ENCODE results near the gene CDH15. TPM values are rescaled to one million over a fixed set of nuclear protein-coding genes. Genes with fewer than 3 reads are reported as not detected.

Gene CDH15
- total RNA-seq, 1 donor from 2014 or later, result 0.18 TPM

DNA sequence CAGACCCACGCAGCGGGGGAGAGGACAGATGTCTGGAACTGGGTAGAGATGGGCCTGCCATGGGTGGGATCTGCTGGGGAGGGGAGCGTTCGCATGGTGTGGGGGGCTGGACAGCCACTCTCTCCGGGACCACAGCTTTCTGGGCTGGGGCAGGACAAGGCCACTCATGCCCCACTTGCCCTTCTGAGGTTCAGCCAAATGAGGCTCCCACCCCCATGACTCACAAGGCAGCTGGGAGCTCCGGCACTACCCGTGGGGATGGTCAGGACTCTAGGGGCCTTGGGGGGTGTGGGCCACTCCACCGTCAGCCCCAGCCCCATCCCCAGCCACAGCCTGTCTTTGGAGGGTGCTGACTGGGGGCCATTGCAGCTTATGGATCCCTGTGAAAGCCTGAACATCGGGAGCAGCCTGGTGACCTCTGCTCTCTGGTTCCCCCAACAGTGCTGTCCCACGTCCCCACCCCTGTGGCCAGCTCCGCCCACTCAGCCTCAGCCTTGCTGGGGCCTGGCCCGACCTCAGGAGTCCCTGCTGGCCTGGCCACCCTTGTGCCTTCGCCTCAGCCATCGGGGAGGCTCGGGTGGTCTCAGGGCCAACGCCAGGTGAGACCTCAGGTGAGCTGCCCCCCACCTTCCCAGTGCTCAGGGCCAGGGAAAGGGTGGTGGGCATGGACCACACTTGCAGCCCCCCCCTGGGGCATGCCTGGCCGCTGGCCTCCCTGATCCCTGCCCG, 4.7 kb upstream of the CDH15 start:
- Mint-ChIP-seq H3K4me3 (ENCODE audit: unreplicated experiment) (no peak overlapping the region), H3K27me3 (ENCODE audit: low read depth, unreplicated experiment) (peaks cover 23% of the 10 kb centered on the region), H3K9me3 (ENCODE audit: unreplicated experiment) (no peaks in the 10 kb centered on the region), H3K36me3 (ENCODE audit: low read depth, unreplicated experiment) (peaks cover 1% of the 10 kb centered on the region), H3K27ac (ENCODE audit: unreplicated experiment) (no peak overlapping the region), H3K4me1 (ENCODE audit: low read depth, unreplicated experiment) (peaks cover 3% of the 10 kb centered on the region)
- no peaks in the 10 kb centered on the region for H4K20me1 ChIP-seq (ENCODE audit: insufficient read depth, low read length)
- no peaks in the 10 kb centered on the region for H3K9me3 ChIP-seq (ENCODE audit: insufficient read depth, low read depth, low read length)
- no peak overlapping the region for H3K4me3 ChIP-seq (ENCODE audit: insufficient read depth, low read depth, low read length)
- no peak for DNase-seq (ENCODE audit: low read depth)
- no peak overlapping the region for H3K27ac ChIP-seq (ENCODE audit: low read depth, low read length)
- FAIRE-seq, result no peak
- peak overlapping the region; percentile 57 for H3K4me2 ChIP-seq (ENCODE audit: low read length)
- peaks cover 6% of the 10 kb centered on the region for H3K4me1 ChIP-seq (ENCODE audit: insufficient read depth, low read length)
- no peaks in the 10 kb centered on the region for H3K36me3 ChIP-seq (ENCODE audit: insufficient read depth, low read length)
- H3K79me2 ChIP-seq (ENCODE audit: insufficient read depth, low read length), result no peaks in the 10 kb centered on the region
- H3K9ac ChIP-seq (ENCODE audit: low read length), result no peak overlapping the region
- peak overlapping the region; percentile 52 for H2AFZ ChIP-seq (ENCODE audit: low read depth, low read length)
- TF ChIP-seq EZH2 (IDR thresholded peaks at IDR 0.05; ENCODE audit: insufficient read depth, low read length), result no peak
- TF ChIP-seq, protein P1, sequence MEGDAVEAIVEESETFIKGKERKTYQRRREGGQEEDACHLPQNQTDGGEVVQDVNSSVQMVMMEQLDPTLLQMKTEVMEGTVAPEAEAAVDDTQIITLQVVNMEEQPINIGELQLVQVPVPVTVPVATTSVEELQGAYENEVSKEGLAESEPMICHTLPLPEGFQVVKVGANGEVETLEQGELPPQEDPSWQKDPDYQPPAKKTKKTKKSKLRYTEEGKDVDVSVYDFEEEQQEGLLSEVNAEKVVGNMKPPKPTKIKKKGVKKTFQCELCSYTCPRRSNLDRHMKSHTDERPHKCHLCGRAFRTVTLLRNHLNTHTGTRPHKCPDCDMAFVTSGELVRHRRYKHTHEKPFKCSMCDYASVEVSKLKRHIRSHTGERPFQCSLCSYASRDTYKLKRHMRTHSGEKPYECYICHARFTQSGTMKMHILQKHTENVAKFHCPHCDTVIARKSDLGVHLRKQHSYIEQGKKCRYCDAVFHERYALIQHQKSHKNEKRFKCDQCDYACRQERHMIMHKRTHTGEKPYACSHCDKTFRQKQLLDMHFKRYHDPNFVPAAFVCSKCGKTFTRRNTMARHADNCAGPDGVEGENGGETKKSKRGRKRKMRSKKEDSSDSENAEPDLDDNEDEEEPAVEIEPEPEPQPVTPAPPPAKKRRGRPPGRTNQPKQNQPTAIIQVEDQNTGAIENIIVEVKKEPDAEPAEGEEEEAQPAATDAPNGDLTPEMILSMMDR (IDR thresholded peaks at IDR 0.05; ENCODE audit: insufficient read depth, low read depth, low read length), result no peak
- no peaks in the 10 kb centered on the region for H3K27me3 ChIP-seq (ENCODE audit: insufficient read depth, low read length)

DNA sequence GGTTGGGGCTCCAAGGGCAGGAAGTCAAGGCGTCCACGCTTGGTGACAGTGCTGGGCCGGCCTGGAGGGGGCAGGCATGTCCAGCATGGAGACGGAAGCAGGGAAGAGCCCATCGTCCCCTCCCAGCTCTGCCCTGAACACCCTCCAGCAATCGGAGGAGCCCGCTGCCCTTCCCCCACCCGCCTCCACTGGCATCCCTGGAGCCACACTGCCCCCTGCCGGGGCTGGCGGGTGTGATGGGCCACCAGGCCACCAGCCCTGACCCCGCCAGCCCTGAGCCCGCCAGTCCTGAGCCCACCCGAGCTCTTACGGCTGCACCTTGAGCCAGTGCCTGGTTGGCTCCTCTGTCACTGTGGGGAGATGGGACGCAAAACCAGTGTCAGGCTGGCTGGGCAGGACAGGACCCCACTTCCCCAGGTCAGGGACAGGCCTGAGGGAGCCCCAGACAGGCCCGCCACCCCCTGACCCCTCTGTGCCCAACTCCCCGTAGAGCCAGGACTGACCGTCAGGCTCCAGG, 4.1 kb upstream of the CDH15 start:
- Histone ChIP-seq H3K4me2 (ENCODE audit: low read length) (peak overlapping the region; percentile 57), H3K27me3 (ENCODE audit: insufficient read depth, low read length) (no peaks in the 10 kb centered on the region), H3K36me3 (ENCODE audit: insufficient read depth, low read length) (no peaks in the 10 kb centered on the region), H3K9me3 (ENCODE audit: insufficient read depth, low read depth, low read length) (no peaks in the 10 kb centered on the region), H3K79me2 (ENCODE audit: insufficient read depth, low read length) (no peaks in the 10 kb centered on the region), H3K4me1 (ENCODE audit: insufficient read depth, low read length) (peaks cover 6% of the 10 kb centered on the region), H2AFZ (ENCODE audit: low read depth, low read length) (peak overlapping the region; percentile 52), H3K4me3 (ENCODE audit: insufficient read depth, low read depth, low read length) (no peak overlapping the region), H3K9ac (ENCODE audit: low read length) (no peak overlapping the region), H3K27ac (ENCODE audit: low read depth, low read length) (no peak overlapping the region), H4K20me1 (ENCODE audit: insufficient read depth, low read length) (no peaks in the 10 kb centered on the region)
- peaks cover 1% of the 10 kb centered on the region for H3K36me3 Mint-ChIP-seq (ENCODE audit: low read depth, unreplicated experiment)
- FAIRE-seq (no peak), DNase-seq (ENCODE audit: low read depth) (peak; percentile 26)
- H3K27ac Mint-ChIP-seq (ENCODE audit: unreplicated experiment), result no peak overlapping the region
- TF ChIP-seq, protein P1 (IDR thresholded peaks at IDR 0.05; ENCODE audit: insufficient read depth, low read depth, low read length), result peak; percentile 50
- TF ChIP-seq EZH2 (IDR thresholded peaks at IDR 0.05; ENCODE audit: insufficient read depth, low read length), result no peak
- H3K27me3 Mint-ChIP-seq (ENCODE audit: low read depth, unreplicated experiment), result peaks cover 19% of the 10 kb centered on the region
- no peak overlapping the region for H3K4me3 Mint-ChIP-seq (ENCODE audit: unreplicated experiment)
- peaks cover 3% of the 10 kb centered on the region for H3K4me1 Mint-ChIP-seq (ENCODE audit: low read depth, unreplicated experiment)
- H3K9me3 Mint-ChIP-seq (ENCODE audit: unreplicated experiment), result no peaks in the 10 kb centered on the region

Data from astrocyte (in vitro differentiated cells and primary cell).